Stomach smooth muscle (tissue), 2 donors: ENCODE measurements around the gene RCOR3.
"Not testable (repeated sequence)": the region's sequence is repeated elsewhere in the genome, so short reads cannot be mapped to it uniquely, and the experiment has no call there.

ENCODE experiments used
- H3K27ac ChIP-seq: one replicate; pipeline ENCODE4 v1.7.0; 2013; ENCODE audit warnings: mild to moderate bottlenecking, low read length, inconsistent platforms
- H3K27me3 ChIP-seq, 2 donors: one replicate each; pipeline ENCODE4 v1.7.0; 2013; ENCODE audit warnings: low read length in 2 of 2; ENCODE audit not compliant: insufficient read depth in 2 of 2, control insufficient read depth in 1 of 2
- H3K36me3 ChIP-seq, 2 donors: one replicate each; pipeline ENCODE4 v1.7.0; 2013; ENCODE audit warnings: low read length in 2 of 2; ENCODE audit not compliant: control insufficient read depth in 2 of 2, insufficient read depth in 2 of 2
- H3K4me1 ChIP-seq: one replicate; pipeline ENCODE4 v1.7.0; 2013; ENCODE audit warnings: low read length; ENCODE audit not compliant: control insufficient read depth, insufficient read depth
- H3K4me3 ChIP-seq, 2 donors: one replicate each; pipeline ENCODE4 v1.7.0; 2013; ENCODE audit warnings: low read length in 2 of 2
- H3K9ac ChIP-seq, 2 donors: one replicate each; pipeline ENCODE4 v1.7.0; 2013; ENCODE audit warnings: low read length in 2 of 2, mild to moderate bottlenecking in 1 of 2
- H3K9me3 ChIP-seq, 2 donors: one replicate each; pipeline ENCODE4 v1.7.0; 2013; ENCODE audit warnings: low read length in 2 of 2; ENCODE audit not compliant: control insufficient read depth in 2 of 2
- donor health status: healthy.
- donor health status: Pancreatic carcinoma.

Gene RCOR3

DNA sequence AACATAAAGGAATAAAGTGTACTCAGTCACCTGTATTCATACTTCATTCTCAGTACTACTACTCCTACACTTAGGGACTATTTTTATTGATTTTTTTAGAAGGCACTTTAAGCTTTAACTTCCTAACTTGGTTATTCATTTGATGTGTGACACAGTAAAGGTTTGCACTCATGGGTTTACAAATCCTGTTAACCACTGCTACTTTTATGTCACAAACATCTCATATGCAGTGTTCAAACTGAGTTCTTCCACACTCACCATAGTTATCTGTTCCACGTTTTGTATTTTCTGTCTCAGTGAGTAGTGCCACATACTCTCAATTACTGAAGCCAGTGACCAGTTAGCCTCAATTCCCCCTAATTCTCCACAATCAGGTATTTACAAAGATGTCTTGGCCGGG, 33.2 kb downstream of the RCOR3 start:
- peaks cover 24 to 28% of the 10 kb centered on the region in 2 donors for H3K36me3 ChIP-seq
- no peaks in the 10 kb centered on the region for H3K4me1 ChIP-seq

DNA sequence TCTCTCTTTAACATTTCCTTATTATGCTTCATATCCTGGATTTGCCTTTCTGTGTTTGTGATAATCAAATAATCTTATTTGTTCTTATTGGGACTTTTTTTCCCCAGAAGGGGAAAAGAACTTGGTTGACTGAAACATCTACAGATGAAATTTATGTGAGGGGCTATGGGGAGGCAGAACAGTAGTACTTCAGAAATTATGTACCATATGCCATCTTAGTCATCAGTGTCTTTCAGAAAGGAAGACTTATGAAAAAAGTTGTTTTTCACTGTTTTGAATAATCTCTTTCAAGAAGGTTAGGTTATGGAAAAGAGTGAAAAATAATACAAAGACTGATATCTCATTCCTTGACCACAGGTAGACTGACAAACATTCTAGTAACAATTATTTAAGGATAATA, 37.2 kb downstream of the RCOR3 start:
- no peak overlapping the region for H3K4me3 ChIP-seq
- H3K9me3 ChIP-seq = no peaks in the 10 kb centered on the region
- no peaks in the 10 kb centered on the region for H3K27me3 ChIP-seq
- no peak overlapping the region for H3K9ac ChIP-seq
- H3K36me3 ChIP-seq = peaks cover 20 to 27% of the 10 kb centered on the region in 2 donors
- no peak overlapping the region for H3K27ac ChIP-seq
- no peaks in the 10 kb centered on the region for H3K4me1 ChIP-seq

More for the DNA sequence above, 33.2 kb downstream of the RCOR3 start:
- H3K27me3 ChIP-seq = no peaks in the 10 kb centered on the region
- H3K9me3 ChIP-seq = no peaks in the 10 kb centered on the region
- no peak overlapping the region for H3K4me3 ChIP-seq
- no peak overlapping the region for H3K27ac ChIP-seq
- no peak overlapping the region for H3K9ac ChIP-seq

DNA sequence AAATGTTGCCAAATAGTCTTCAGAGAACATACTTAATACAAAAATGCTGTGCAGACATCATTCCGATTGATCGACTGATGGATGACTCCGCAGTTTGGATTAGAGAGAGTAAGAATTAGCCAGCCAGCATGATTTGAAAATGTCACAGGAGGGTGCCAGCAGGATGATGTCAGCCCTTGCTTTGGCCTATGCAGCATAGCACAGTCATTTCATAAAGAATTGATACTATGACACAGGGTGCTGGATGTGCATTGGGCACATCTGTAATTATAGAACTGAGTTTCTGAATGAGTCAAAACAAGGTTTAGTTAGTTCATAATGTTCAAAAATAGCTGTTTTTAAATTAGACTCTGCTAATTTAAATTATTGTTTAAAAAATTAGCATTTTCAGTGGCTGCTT, 45.9 kb downstream of the RCOR3 start:
- Histone ChIP-seq H3K27ac (no peak overlapping the region), H3K9me3 (no peaks in the 10 kb centered on the region), H3K36me3 (peaks cover 6 to 28% of the 10 kb centered on the region in 2 donors), H3K9ac (no peak overlapping the region), H3K27me3 (no peaks in the 10 kb centered on the region), H3K4me1 (no peaks in the 10 kb centered on the region), H3K4me3 (no peak overlapping the region)

DNA sequence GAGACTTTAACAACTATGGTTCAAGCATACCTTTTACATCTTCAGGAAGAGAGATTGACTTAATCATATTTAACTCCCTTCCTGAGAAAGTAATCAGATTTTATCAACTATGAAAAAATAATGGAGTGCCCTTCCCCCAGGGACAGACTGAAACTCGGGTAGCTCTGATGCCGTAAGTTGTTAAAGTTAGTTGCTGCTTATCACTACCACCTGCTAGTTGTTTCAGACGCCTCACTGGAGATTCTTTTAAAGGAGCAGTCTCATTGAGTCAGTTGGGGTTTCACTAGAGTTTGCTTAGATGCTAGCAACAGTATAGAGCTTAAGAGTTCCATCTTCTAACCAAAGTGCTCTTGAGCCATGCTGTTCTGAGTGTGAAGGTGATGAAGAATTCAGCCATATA, 50.5 kb downstream of the RCOR3 start:
- Histone ChIP-seq H3K36me3 (peaks cover 12 to 34% of the 10 kb centered on the region in 2 donors), H3K9me3 (no peaks in the 10 kb centered on the region), H3K4me1 (no peaks in the 10 kb centered on the region), H3K27me3 (no peaks in the 10 kb centered on the region), H3K9ac (no peak overlapping the region), H3K27ac (no peak overlapping the region), H3K4me3 (no peak overlapping the region)

DNA sequence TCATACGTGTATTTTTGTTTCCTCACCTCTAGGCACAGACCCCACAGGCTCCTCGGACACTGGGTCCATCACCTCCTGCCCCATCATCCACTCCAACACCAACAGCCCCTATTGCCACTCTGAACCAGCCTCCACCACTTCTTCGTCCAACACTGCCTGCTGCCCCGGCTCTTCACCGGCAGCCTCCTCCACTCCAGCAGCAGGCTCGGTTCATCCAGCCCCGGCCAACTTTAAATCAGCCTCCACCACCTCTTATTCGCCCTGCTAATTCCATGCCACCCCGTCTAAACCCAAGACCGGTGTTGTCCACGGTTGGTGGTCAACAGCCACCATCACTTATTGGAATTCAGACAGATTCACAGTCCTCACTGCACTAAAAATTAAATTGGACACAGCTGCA, 54.2 kb downstream of the RCOR3 start:
- Histone ChIP-seq H3K4me3 (no peak overlapping the region), H3K9me3 (no peaks in the 10 kb centered on the region), H3K9ac (no peak overlapping the region), H3K36me3 (peaks cover 12 to 46% of the 10 kb centered on the region in 2 donors), H3K27me3 (no peaks in the 10 kb centered on the region), H3K27ac (no peak overlapping the region), H3K4me1 (no peaks in the 10 kb centered on the region)

DNA sequence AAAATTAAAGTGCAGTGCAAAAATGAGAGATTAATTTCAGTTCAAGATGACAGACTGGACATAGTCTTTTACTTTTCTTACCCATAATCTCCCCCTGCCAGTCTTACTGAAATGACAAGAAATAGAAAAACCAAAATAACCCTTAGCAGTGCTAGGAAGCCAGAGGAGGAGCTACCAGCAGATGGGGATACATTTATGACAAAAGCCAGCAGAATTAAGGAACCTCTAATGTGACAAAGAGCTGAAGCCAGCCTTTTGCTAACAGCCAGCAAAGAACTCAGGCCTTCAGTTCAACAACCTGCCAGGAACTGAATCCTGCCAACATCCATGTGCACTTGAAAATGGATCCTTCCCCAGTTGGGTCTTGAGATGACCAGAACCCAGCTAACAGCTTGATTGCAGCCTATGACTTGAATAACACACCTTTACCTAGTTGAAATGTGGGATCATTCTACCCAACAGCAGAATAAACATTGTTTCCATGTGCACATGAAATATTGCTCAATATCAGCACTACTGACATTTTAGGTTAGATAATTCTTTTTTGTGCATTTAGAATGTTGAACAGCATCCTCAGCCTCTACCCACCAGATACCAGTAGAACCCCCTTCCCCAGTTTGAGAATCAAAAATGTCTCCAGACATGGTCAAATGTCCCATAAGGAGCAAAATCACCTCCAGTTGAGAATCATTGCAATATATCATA, 59.6 kb downstream of the RCOR3 start:
- H3K27ac ChIP-seq = no peak overlapping the region
- H3K4me3 ChIP-seq = no peak overlapping the region
- H3K36me3 ChIP-seq = peaks cover 6 to 18% of the 10 kb centered on the region in 2 donors
- H3K4me1 ChIP-seq = no peaks in the 10 kb centered on the region
- no peaks in the 10 kb centered on the region for H3K9me3 ChIP-seq
- H3K27me3 ChIP-seq = no peaks in the 10 kb centered on the region
- no peak overlapping the region for H3K9ac ChIP-seq

DNA sequence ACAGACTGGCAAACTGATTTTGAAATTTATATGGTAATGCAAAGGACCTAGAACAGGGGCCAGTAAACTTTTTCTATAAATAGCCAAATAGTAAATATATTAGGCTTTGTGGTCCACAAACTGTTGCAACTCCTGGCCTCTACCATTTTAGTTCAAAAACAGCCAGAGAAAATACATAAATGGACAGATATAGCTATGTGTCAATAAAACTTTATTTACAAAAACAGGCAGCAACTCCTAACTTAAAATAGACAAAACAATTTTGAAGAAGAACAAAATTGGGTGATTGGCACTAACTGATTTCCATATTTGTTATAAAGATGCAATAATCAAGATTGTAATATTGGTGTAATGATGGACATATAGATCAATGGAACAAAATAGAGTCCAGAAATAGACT, 60.7 kb downstream of the RCOR3 start:
- H3K9ac ChIP-seq = no peak overlapping the region
- no peak overlapping the region for H3K4me3 ChIP-seq
- H3K4me1 ChIP-seq = no peaks in the 10 kb centered on the region
- no peaks in the 10 kb centered on the region for H3K9me3 ChIP-seq
- peaks cover 0 to 11% of the 10 kb centered on the region in 2 donors for H3K36me3 ChIP-seq
- H3K27ac ChIP-seq = no peak overlapping the region
- H3K27me3 ChIP-seq = no peaks in the 10 kb centered on the region

DNA sequence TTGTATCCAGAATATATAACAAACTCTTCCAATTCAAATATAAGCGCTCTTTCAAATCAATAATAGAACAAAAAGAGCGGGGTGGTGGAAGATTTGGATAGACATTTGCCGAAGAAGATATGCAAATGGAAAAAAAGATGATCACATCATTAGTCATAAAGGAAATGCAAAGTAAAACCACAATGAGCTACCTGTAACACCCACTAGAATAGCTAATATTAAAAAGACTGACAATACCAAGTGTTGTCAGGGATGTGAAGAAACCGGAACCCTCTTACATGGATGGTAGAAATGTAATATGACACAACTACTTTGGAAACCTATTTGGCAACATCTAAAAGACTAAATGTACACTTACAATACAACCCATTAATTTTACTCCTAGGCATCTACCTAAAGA, 61.8 kb downstream of the RCOR3 start:
- Histone ChIP-seq H3K36me3 (peaks cover 0 to 3% of the 10 kb centered on the region in 2 donors), H3K27me3 (no peaks in the 10 kb centered on the region), H3K9me3 (no peaks in the 10 kb centered on the region), H3K9ac (no peak overlapping the region), H3K4me1 (peaks cover 5% of the 10 kb centered on the region), H3K27ac (no peak overlapping the region), H3K4me3 (no peak overlapping the region)

DNA sequence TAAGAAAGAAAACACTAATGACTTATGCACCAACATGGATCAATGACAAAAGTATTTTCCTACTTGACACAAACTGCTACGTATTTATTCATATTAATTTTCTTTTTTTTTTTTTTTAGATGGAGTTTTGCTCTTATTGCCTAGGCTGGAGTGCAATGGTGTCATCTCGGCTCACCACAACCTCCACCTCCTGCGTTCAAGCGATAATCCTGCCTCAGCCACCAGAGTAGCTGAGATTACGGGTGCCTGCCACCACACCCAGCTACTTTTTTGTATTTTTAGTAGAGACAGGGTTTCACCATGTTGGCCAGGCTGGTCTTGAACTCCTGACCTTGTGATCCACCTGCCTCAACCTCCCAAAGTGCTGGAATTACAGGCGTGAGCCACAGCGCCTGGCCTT, 62.5 kb downstream of the RCOR3 start:
- H3K4me3 ChIP-seq, H3K4me1 ChIP-seq, H3K9me3 ChIP-seq, H3K27me3 ChIP-seq, H3K36me3 ChIP-seq, H3K27ac ChIP-seq, H3K9ac ChIP-seq: not testable (repeated sequence)

DNA sequence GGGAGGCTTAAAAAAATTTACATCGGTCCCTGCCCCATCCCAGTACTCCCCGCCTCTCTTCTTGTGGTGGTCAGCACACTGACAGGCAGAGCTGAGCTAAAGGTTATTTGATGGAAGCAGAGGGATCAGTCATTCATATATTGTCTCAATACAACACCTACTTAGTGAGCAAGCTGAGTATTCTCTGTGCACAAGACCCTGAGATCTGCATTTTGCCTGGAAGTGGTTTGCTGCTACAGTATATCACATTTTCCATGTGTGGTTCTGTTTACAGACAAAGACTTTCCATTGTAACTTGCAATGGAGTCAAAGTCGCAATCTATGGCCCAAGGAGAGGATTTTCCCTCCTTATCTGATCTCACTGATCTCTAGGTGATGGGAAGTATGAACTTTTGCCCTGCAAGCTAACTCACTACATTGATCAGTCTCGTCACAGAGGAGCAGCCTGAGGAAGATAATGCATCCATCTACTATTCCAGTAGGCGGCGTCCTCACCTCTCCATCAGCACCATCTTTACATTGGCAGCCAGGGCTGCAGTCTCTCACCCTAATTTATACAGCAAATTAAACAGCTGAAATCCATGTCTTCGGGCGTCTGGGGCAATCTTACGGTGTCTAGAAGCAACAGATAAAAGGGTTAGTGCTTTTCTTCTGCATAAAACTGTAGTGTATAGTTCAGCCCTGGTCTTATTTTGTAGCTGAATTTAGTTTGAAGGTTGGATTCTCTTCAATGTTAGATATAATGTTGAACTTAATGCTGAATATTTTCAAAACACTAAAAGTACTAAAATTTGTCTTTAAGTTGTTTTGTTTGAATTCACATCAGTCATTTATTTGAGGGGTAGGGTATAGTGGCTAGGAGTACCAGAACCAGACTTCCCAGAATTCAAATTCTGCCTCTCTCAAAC, 64.2 kb downstream of the RCOR3 start:
- Histone ChIP-seq H3K27me3 (no peaks in the 10 kb centered on the region), H3K9ac (no peak overlapping the region), H3K27ac (no peak overlapping the region), H3K36me3 (no peaks in the 10 kb centered on the region), H3K9me3 (no peaks in the 10 kb centered on the region), H3K4me3 (no peak overlapping the region), H3K4me1 (peaks cover 20% of the 10 kb centered on the region)
